HepG2 (cell line): Measurements from ENCODE around the gene COLEC12. TPM values are rescaled to one million over a fixed set of nuclear protein-coding genes. Genes with fewer than 3 reads are reported as not detected.

Source experiments
- ATAC-seq: fragments of 200-7000 bp; cut with Tn5 transposase; 3 replicates; pipeline ENCODE4 v1.9.1; 2020; ENCODE audit warnings: mild to moderate bottlenecking, moderate library complexity
- BruUV-seq: library from RNA; stranded (reverse); fragments of 400-500 nt; replicated peaks from 2 replicates; lab custom pipeline; 2021; lab: Mats Ljungman, UMichigan
- CTCF ChIA-PET: fragments of 300-600 bp; formaldehyde crosslinking; extraction: SDS; loops from one replicate; lab custom pipeline; 2021; ENCODE audit warnings: low total read pairs, inconsistent platforms, low intra/inter-chr PET ratio; lab: Yijun Ruan, JAX
- POLR2A ChIA-PET: fragments of 350-600 bp; sonication (Branson Sonifier 250); formaldehyde crosslinking; loops from one replicate; lab custom pipeline; 2020; ENCODE audit warnings: antibody characterized with exemption, inconsistent platforms; lab: Yijun Ruan, JAX
- DNase-seq: peaks from one replicate; pipeline ENCODE4 v3.0.0-alpha.2; 2015; ENCODE audit warnings: low spot score
- FAIRE-seq: peaks from 3 replicates; lab custom pipeline; 2011; peaks lifted over from hg19 to GRCh38; lab: Jason Lieb, UNC
- H2AFZ ChIP-seq: one replicate; pipeline ENCODE4 v1.6.1; 2011; ENCODE audit warnings: low read length, inconsistent platforms
- H3K27ac ChIP-seq: fragments of 300-600 bp; 3 replicates; pipeline ENCODE4 v1.8.0; 2011; ENCODE audit warnings: mixed run types, mild to moderate bottlenecking, mixed read lengths, low read length, inconsistent platforms; ENCODE audit not compliant: insufficient read depth; ENCODE audit errors: extremely low read length
- H3K27me3 ChIP-seq, 2 experiments: fragments of 200-600 bp in 1 of 2; 2 replicates in 1 of 2; 3 replicates in 1 of 2; pipeline versions ENCODE4 v1.6.0 to v1.8.0; 2011; ENCODE audit warnings: low read length in 2 of 2, mild to moderate bottlenecking in 2 of 2, moderate library complexity in 2 of 2, inconsistent platforms in 1 of 2; ENCODE audit not compliant: insufficient read depth in 2 of 2, control insufficient read depth in 1 of 2
- H3K36me3 ChIP-seq, 2 experiments: fragments of 200-600 bp in 1 of 2; replicated peaks in 1 of 2; 2 replicates in 1 of 2; 3 replicates in 1 of 2; pipeline versions ENCODE4 v1.5.1 to v1.8.0; 2011; ENCODE audit warnings: low read length in 2 of 2, inconsistent platforms in 1 of 2; ENCODE audit not compliant: insufficient read depth in 2 of 2, control insufficient read depth in 1 of 2
- H3K4me1 ChIP-seq: 2 replicates; pipeline ENCODE4 v1.5.1; 2012; ENCODE audit warnings: low read length, inconsistent platforms; ENCODE audit not compliant: insufficient read depth
- H3K4me2 ChIP-seq: 2 replicates; pipeline ENCODE4 v1.6.0; 2011; ENCODE audit warnings: low read depth, low read length, inconsistent platforms
- H3K4me3 ChIP-seq, 3 experiments: fragments of 200-600 bp in 1 of 3; sonication (generic), shearing (Covaris generic) in 1 of 3; replicated peaks in 1 of 3; 2 replicates each; pipeline ENCODE4 v1.5.1; 2011 to 2016; ENCODE audit warnings: low read length in 3 of 3, inconsistent platforms in 2 of 3, low read depth in 2 of 3, mild to moderate bottlenecking in 2 of 3, control low read depth in 1 of 3, mixed read lengths in 1 of 3; ENCODE audit not compliant: insufficient read depth in 1 of 3
- H3K79me2 ChIP-seq: one replicate; pipeline ENCODE4 v1.6.1; 2011; ENCODE audit warnings: low read length, inconsistent platforms; ENCODE audit not compliant: insufficient read depth
- H3K9ac ChIP-seq: 2 replicates; pipeline ENCODE4 v1.6.0; 2011; ENCODE audit warnings: mild to moderate bottlenecking, low read depth, low read length, inconsistent platforms; ENCODE audit not compliant: insufficient read depth
- H3K9me3 ChIP-seq: 2 replicates; pipeline ENCODE4 v1.5.1; 2012; ENCODE audit warnings: mild to moderate bottlenecking, low read length
- H4K20me1 ChIP-seq: 2 replicates; pipeline ENCODE4 v1.6.0; 2011; ENCODE audit warnings: inconsistent platforms, mild to moderate bottlenecking, low read length, moderate library complexity; ENCODE audit not compliant: insufficient read depth
- ATF5 ChIP-seq: sonication (generic); formaldehyde crosslinking; IDR thresholded peaks from 2 replicates; pipeline ENCODE4 v1.4.0; 2020; ENCODE audit warnings: mild to moderate bottlenecking, low read depth, missing genetic modification reagents
- FOSL1 ChIP-seq: sonication (generic); formaldehyde crosslinking; IDR thresholded peaks from 2 replicates; pipeline ENCODE4 v1.9.0; 2021; ENCODE audit warnings: missing genetic modification reagents, borderline replicate concordance
- HMGA1 ChIP-seq: sonication (generic); formaldehyde crosslinking; conservative IDR thresholded peaks from 2 replicates; pipeline ENCODE4 v1.4.0; 2020; ENCODE audit warnings: missing genetic modification reagents
- KDM6A ChIP-seq: IDR thresholded peaks from 2 replicates; pipeline ENCODE4 v1.6.1; 2016; ENCODE audit warnings: low read depth
- MAF1 ChIP-seq: sonication (generic); formaldehyde crosslinking; IDR thresholded peaks from 2 replicates; pipeline ENCODE4 v1.5.0; 2020; ENCODE audit warnings: missing genetic modification reagents, borderline replicate concordance
- MIER3 ChIP-seq: IDR thresholded peaks from 2 replicates; pipeline ENCODE4 v1.6.1; 2016; ENCODE audit warnings: missing compliant biosample characterization, borderline replicate concordance
- MTA3 ChIP-seq: sonication (generic); formaldehyde crosslinking; IDR thresholded peaks from 2 replicates; pipeline ENCODE4 v1.4.0; 2020; ENCODE audit warnings: missing genetic modification reagents
- NR2F6 ChIP-seq, 2 experiments: IDR thresholded peaks; 2 replicates each; pipeline ENCODE4 v1.6.1; 2016; ENCODE audit warnings: antibody characterized with exemption in 1 of 2, mild to moderate bottlenecking in 1 of 2
- PAWR ChIP-seq: sonication (generic); formaldehyde crosslinking; IDR thresholded peaks from 2 replicates; pipeline ENCODE4 v1.4.0; 2020; ENCODE audit warnings: missing genetic modification reagents, mild to moderate bottlenecking, borderline replicate concordance
- PHF20 ChIP-seq: sonication (generic); formaldehyde crosslinking; IDR thresholded peaks from 2 replicates; pipeline ENCODE4 v1.5.0; 2020; ENCODE audit warnings: mild to moderate bottlenecking, missing genetic modification reagents
- ZNF24 ChIP-seq: fragments of 450-650 bp; IDR thresholded peaks from 2 replicates; pipeline ENCODE4 v1.6.1; 2017; ENCODE audit warnings: antibody characterized with exemption, mild to moderate bottlenecking
- ZNF260 ChIP-seq: sonication (generic); formaldehyde crosslinking; IDR thresholded peaks from 2 replicates; pipeline ENCODE4 v1.4.0; 2020; ENCODE audit warnings: missing genetic modification reagents, low read depth, mild to moderate bottlenecking, borderline replicate concordance
- ZNF577 ChIP-seq: sonication (generic); formaldehyde crosslinking; IDR thresholded peaks from 2 replicates; pipeline ENCODE4 v1.4.0; 2020; ENCODE audit warnings: mild to moderate bottlenecking, low read depth, missing genetic modification reagents, borderline replicate concordance
- ZNF660 ChIP-seq: sonication (generic); formaldehyde crosslinking; IDR thresholded peaks from 2 replicates; pipeline ENCODE4 v1.5.1; 2020; ENCODE audit warnings: mild to moderate bottlenecking, low read depth, missing genetic modification reagents, borderline replicate concordance
- ZNF7 ChIP-seq: IDR thresholded peaks from 2 replicates; pipeline ENCODE4 v1.6.1; 2016; ENCODE audit warnings: missing biosample characterization, missing genetic modification reagents
- ZNF772 ChIP-seq: sonication (generic); formaldehyde crosslinking; IDR thresholded peaks from 2 replicates; pipeline ENCODE4 v1.5.0; 2020; ENCODE audit warnings: mild to moderate bottlenecking, missing genetic modification reagents
- WGBS: methylation state at CpG from one replicate; pipeline ENCODE4 v1.1.6; 2017; ENCODE audit warnings: low lambda C conversion rate; 5-methylcytosine and 5-hydroxymethylcytosine counted together
- in situ Hi-C: cut with HindIII; loops from 2 replicates; pipeline ENCODE4 v1.10.0; 2017; ENCODE audit warnings: low pct_unique_long_range_greater_than_20kb; ENCODE audit not compliant: extremely low pct_ligation_motif_present
- intact Hi-C: fragments of 100-400 bp; cut with micrococcal nuclease; formaldehyde crosslinking; loops from one replicate; pipeline ENCODE4 v1.10.0; 2022; ENCODE audit not compliant: unreplicated experiment
- polyA plus RNA-seq, 8 experiments: library from polyadenylated mRNA; depleted of rRNA in 3 of 8; stranded (reverse) in 7 of 8; unstranded in 1 of 8; fragments of >200 nt; fragmentation: Illumina TruSeq in 4 of 8; extraction: Trizol in 4 of 8; gene quantifications; 2 replicates each; pipeline versions ENCODE4 v1.2.1 to v1.2.3, GENCODE V29; 2011 to 2016; ENCODE audit warnings: low read depth in 4 of 8, missing spikeins in 1 of 8, mixed read lengths in 1 of 8; ENCODE audit not compliant: insufficient read depth in 1 of 8
- total RNA-seq, 5 experiments: library from RNA; depleted of rRNA; stranded (reverse); fragments of >200 nt; fragmentation: Illumina TruSeq; extraction: Trizol; gene quantifications; 2 replicates each; pipeline ENCODE4 v1.2.3, GENCODE V29; 2016; ENCODE audit warnings: low read depth in 1 of 5

COLEC12 gene
- total and polyA plus RNA-seq, 2 of the 13 experiments (the other 11 are each of a cell fraction or from before 2014, with no cell fraction given): 0.02 to 0.11 TPM

- intact Hi-C loops: no loop called here
- in situ Hi-C loops: no loop called here
- POLR2A ChIA-PET: no interaction called here
- ATAC-seq (no peak), DNase-seq (no peak)
- H3K4me2 ChIP-seq: no peak overlapping the region
- no peak for TF ChIP-seq MTA3 (CRISPR knock-in tag)
- no peak for TF ChIP-seq ZNF660
- no peak for TF ChIP-seq ATF5 (CRISPR knock-in tag)
- TF ChIP-seq MIER3 (CRISPR knock-in tag): no peak
- no peak for TF ChIP-seq NR2F6 (IDR thresholded peaks at IDR 0.05)
- no peak for TF ChIP-seq NR2F6 (CRISPR knock-in tag; IDR thresholded peaks at IDR 0.05)
- no peak for TF ChIP-seq ZNF577
- TF ChIP-seq PHF20 (CRISPR knock-in tag): no peak
- no peak for TF ChIP-seq MAF1 (CRISPR knock-in tag)
- TF ChIP-seq ZNF24: no peak
- no peak for TF ChIP-seq ZNF7 (CRISPR knock-in tag)
- TF ChIP-seq FOSL1: no peak
- no peak for TF ChIP-seq ZNF260 (CRISPR knock-in tag)
- no peak for TF ChIP-seq HMGA1 (CRISPR knock-in tag)
- no peak for TF ChIP-seq ZNF772 (CRISPR knock-in tag)
- no peak for TF ChIP-seq KDM6A
- TF ChIP-seq PAWR (CRISPR knock-in tag): no peak
- TF ChIP-seq, all 625 proteins: peak for 0
- Histone ChIP-seq H3K9me3 (no peaks in the 10 kb centered on the region), H3K27me3 (no peaks in the 10 kb centered on the region), H4K20me1 (no peaks in the 10 kb centered on the region), H3K9ac (no peak overlapping the region), H3K4me3 (no peak overlapping the region), H3K4me1 (peaks cover 22% of the 10 kb centered on the region), H3K27ac (no peak overlapping the region), H2AFZ (no peak overlapping the region), H3K36me3 (no peaks in the 10 kb centered on the region), H3K79me2 (no peaks in the 10 kb centered on the region)
- no peak for FAIRE-seq
- no TSS peak for BruUV-seq
- 78% methylated on average over 9 of the region's 9 CpGs for WGBS
- CTCF ChIA-PET: no interaction called here
Observed at GRCh38 chr18:318791-319291, 181.7 kb downstream of the COLEC12 start.
